GM19438 (cell line): ENCODE results near the gene ARHGDIB.

ENCODE experiments used
- ATAC-seq: cut with Tn5 transposase; IDR thresholded peaks from one replicate; pipeline ENCODE4 v1.9.1; 2021; ENCODE audit warnings: low read depth; ENCODE audit not compliant: unreplicated experiment

ARHGDIB gene

GRCh38 chr12:14934511-14934910 is 26.9 kb downstream of the ARHGDIB start:
- no peak for ATAC-seq

- ATAC-seq, result no peak
Measured at GRCh38 chr12:14931791-14932560, 29.4 kb downstream of the ARHGDIB start.

GRCh38 chr12:14931359-14931758 is 30.0 kb downstream of the ARHGDIB start:
- no peak for ATAC-seq

- no peak for ATAC-seq
Measured at GRCh38 chr12:14930299-14930698, 31.1 kb downstream of the ARHGDIB start.

- ATAC-seq, result no peak
Measured at GRCh38 chr12:14928931-14929330, 32.5 kb downstream of the ARHGDIB start.

GRCh38 chr12:14927267-14927666 is 34.1 kb downstream of the ARHGDIB start:
- ATAC-seq, result no peak

GRCh38 chr12:14924541-14924940 is 36.9 kb downstream of the ARHGDIB start:
- no peak for ATAC-seq

- ATAC-seq, result no peak
Measured at GRCh38 chr12:14923944-14924343, 37.5 kb downstream of the ARHGDIB start.

- no peak for ATAC-seq
Measured at GRCh38 chr12:14921218-14921617, 40.2 kb downstream of the ARHGDIB start.

- ATAC-seq, result no peak
Measured at GRCh38 chr12:14920475-14921126, 40.8 kb downstream of the ARHGDIB start.

- ATAC-seq, result no peak
Measured at GRCh38 chr12:14919455-14919854, 41.9 kb downstream of the ARHGDIB start.

- no peak for ATAC-seq
Measured at GRCh38 chr12:14915736-14916135, 45.7 kb downstream of the ARHGDIB start.

GRCh38 chr12:14913381-14913781 is 48.0 kb downstream of the ARHGDIB start:
- no peak for ATAC-seq

GRCh38 chr12:14911131-14911530 is 50.3 kb downstream of the ARHGDIB start:
- ATAC-seq, result no peak

GRCh38 chr12:14910090-14910915 is 51.1 kb downstream of the ARHGDIB start:
- ATAC-seq, result no peak

GRCh38 chr12:14907953-14908352 is 53.4 kb downstream of the ARHGDIB start:
- no peak for ATAC-seq

GRCh38 chr12:14906114-14906513 is 55.3 kb downstream of the ARHGDIB start:
- ATAC-seq, result no peak

- ATAC-seq, result no peak
Measured at GRCh38 chr12:14905269-14906004, 56.0 kb downstream of the ARHGDIB start.

GRCh38 chr12:14904854-14905253 is 56.5 kb downstream of the ARHGDIB start:
- no peak for ATAC-seq

GRCh38 chr12:14903386-14904098 is 57.9 kb downstream of the ARHGDIB start:
- no peak for ATAC-seq
